ENCODE measurements around the gene HSPG2. TPM values are rescaled to one million over a fixed set of nuclear protein-coding genes. Genes with fewer than 3 reads are reported as not detected.
"Not testable (repeated sequence)": the region's sequence is repeated elsewhere in the genome, so short reads cannot be mapped to it uniquely, and the experiment has no call there.

HSPG2 gene
- total and polyA plus RNA-seq, 2 donors (not counting 1 experiment from before 2014, with no cell fraction given): 2.0 to 4.5 TPM

DNA sequence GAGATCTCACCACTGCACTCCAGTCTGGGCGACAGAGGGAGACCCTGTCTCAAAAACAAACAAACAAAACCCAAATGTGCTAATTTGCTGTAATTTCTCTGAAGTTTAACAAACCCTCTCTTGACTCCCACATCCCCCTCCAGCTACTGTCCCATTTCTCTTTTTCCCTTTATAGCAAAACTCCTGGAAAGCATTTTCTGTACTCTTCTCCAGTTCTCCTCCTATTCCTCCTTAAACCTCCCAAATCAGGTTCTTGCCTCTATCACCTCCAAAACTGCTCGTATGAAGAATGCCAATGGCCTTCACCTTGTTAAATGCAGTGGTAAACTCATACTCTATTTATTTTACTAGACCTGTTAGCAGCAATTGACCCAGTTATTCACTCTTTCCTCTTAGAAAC lies 150.5 kb downstream of the HSPG2 start:
- Histone ChIP-seq H3K9ac (ENCODE audit: low read length) (no peak overlapping the region), H3K36me3 (replicated peaks in 1 of 2; ENCODE audit: control extremely low read depth in 1 of 2, control insufficient read depth in 1 of 2, extremely low read depth in 1 of 2, insufficient read depth in 2 of 2, low read length in 1 of 2) (no peaks in the 10 kb centered on the region), H3K4me1 (ENCODE audit: control insufficient read depth in 2 of 2, insufficient read depth in 2 of 2, low read length in 2 of 2) (peaks cover 8 to 14% of the 10 kb centered on the region in 2 donors), H2AFZ (ENCODE audit: insufficient read depth, low read depth, low read length, poor library complexity, severe bottlenecking) (no peak overlapping the region), H3K4me2 (replicated peaks; ENCODE audit: low read depth, low read length, poor library complexity, severe bottlenecking) (no peak overlapping the region), H3K27me3 (replicated peaks in 1 of 4; ENCODE audit: control extremely low read depth in 1 of 4, control insufficient read depth in 3 of 4, insufficient read depth in 4 of 4, low read length in 3 of 4) (no peaks in the 10 kb centered on the region), H3K4me3 (ENCODE audit: control extremely low read depth in 1 of 5, extremely low read depth in 1 of 5, insufficient read depth in 1 of 5, low read depth in 2 of 5, low read length in 4 of 5) (no peak overlapping the region), H3K9me3 (ENCODE audit: control extremely low read depth in 1 of 3, control insufficient read depth in 2 of 3, insufficient read depth in 1 of 3, low read length in 2 of 3) (no peaks in the 10 kb centered on the region), H4K20me1 (ENCODE audit: control insufficient read depth, insufficient read depth, low read length, poor library complexity, severe bottlenecking) (peaks cover 9% of the 10 kb centered on the region), H3K27ac (ENCODE audit: low read length in 2 of 2) (no peak overlapping the region), H3K79me2 (ENCODE audit: control insufficient read depth, insufficient read depth, low read length) (peaks cover 10% of the 10 kb centered on the region)
- H3K27me3 Mint-ChIP-seq: no peaks in the 10 kb centered on the region
- no peak for DNase-seq
- no peak overlapping the region for H3K4me3 Mint-ChIP-seq
- intact Hi-C loops (cut with micrococcal nuclease): no loop called here
- H3K27ac Mint-ChIP-seq: no peak overlapping the region
- WGBS (ENCODE audit: insufficient coverage): 93% methylated on average over 2 of the region's 2 CpGs
- ChIA-PET POLR2A (no interaction called here), CTCF (no interaction called here)
- peaks cover 14% of the 10 kb centered on the region for H3K4me1 Mint-ChIP-seq
- TF ChIP-seq EZH2 (IDR thresholded peaks at IDR 0.05; ENCODE audit: borderline replicate concordance, insufficient read depth, low read depth, low read length, poor library complexity, severe bottlenecking): no peak
- H3K9me3 Mint-ChIP-seq (ENCODE audit: insufficient read depth): no peaks in the 10 kb centered on the region
- no peak for ATAC-seq (ENCODE audit: low read depth)

DNA sequence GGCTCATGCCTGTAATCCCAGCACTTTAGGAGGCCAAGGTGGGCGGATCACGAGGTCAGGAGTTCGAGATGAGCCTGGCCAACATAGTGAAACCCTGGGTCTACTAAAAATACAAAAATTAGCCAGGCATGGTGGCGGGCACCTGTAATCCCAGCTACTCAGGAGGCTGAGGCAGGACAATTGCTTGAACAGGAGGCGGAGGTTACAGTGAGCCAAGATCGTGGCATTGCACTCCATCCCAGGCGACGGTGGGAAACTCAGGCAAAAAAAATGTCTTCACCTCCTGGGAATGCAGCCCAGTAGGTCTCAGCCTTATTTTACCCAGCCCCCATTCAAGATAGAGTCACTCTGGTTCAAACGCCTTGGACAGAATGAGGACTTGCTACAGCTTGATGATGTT lies 151.3 kb downstream of the HSPG2 start:
- H3K27ac ChIP-seq (ENCODE audit: low read length in 2 of 2); H2AFZ ChIP-seq (ENCODE audit: insufficient read depth, low read depth, low read length, poor library complexity, severe bottlenecking); H3K27ac Mint-ChIP-seq; H3K4me2 ChIP-seq (replicated peaks; ENCODE audit: low read depth, low read length, poor library complexity, severe bottlenecking); H4K20me1 ChIP-seq (ENCODE audit: control insufficient read depth, insufficient read depth, low read length, poor library complexity, severe bottlenecking); POLR2A ChIA-PET; H3K4me3 Mint-ChIP-seq; CTCF ChIA-PET; H3K9me3 Mint-ChIP-seq (ENCODE audit: insufficient read depth); H3K27me3 ChIP-seq (replicated peaks in 1 of 4; ENCODE audit: control extremely low read depth in 1 of 4, control insufficient read depth in 3 of 4, insufficient read depth in 4 of 4, low read length in 3 of 4); ATAC-seq (ENCODE audit: low read depth); intact Hi-C loops (cut with micrococcal nuclease); DNase-seq; H3K9ac ChIP-seq (ENCODE audit: low read length); H3K36me3 ChIP-seq (replicated peaks in 1 of 2; ENCODE audit: control extremely low read depth in 1 of 2, control insufficient read depth in 1 of 2, extremely low read depth in 1 of 2, insufficient read depth in 2 of 2, low read length in 1 of 2); H3K27me3 Mint-ChIP-seq; H3K4me3 ChIP-seq (ENCODE audit: control extremely low read depth in 1 of 5, extremely low read depth in 1 of 5, insufficient read depth in 1 of 5, low read depth in 2 of 5, low read length in 4 of 5); H3K9me3 ChIP-seq (ENCODE audit: control extremely low read depth in 1 of 3, control insufficient read depth in 2 of 3, insufficient read depth in 1 of 3, low read length in 2 of 3): not testable (repeated sequence)
- H3K4me1 Mint-ChIP-seq: peaks cover 16% of the 10 kb centered on the region
- WGBS (ENCODE audit: insufficient coverage): 93% methylated on average over 9 of the region's 9 CpGs
- H3K79me2 ChIP-seq (ENCODE audit: control insufficient read depth, insufficient read depth, low read length): peaks cover 18% of the 10 kb centered on the region
- peaks cover 13 to 22% of the 10 kb centered on the region in 2 donors for H3K4me1 ChIP-seq (ENCODE audit: control insufficient read depth in 2 of 2, insufficient read depth in 2 of 2, low read length in 2 of 2)

Measured in B cell (primary cell).